HG02884 (cell line): ENCODE measurements around the gene LRRC74A.

Experiments
- ATAC-seq: cut with Tn5 transposase; IDR thresholded peaks from one replicate; pipeline ENCODE4 v1.9.1; 2021; ENCODE audit warnings: mild to moderate bottlenecking, moderate library complexity; ENCODE audit not compliant: unreplicated experiment

Gene LRRC74A

GRCh38 chr14:76808990-76809389 lies 17.2 kb upstream of the LRRC74A start:
- ATAC-seq: no peak

DNA sequence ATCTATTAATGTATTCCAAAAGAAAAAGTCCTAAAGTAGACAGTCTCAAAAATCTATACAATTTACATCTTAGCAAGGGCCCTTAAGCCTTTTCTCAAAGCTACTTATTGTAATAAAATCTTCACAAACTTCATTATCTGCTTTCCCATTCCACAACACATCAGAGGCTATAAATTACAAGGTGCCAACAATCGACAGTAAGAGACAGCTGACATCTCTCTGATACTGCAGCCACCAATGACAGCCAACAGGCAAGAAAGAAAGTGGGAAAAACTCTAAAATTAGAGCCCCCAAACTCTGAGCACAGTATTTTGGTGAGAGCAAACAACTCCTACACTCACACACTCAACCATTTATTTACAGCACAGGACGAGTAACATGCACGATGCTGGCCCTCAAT lies 15.7 kb upstream of the LRRC74A start:
- no peak for ATAC-seq

- no peak for ATAC-seq
Measured at GRCh38 chr14:76810953-76811400, 15.2 kb upstream of the LRRC74A start.

GRCh38 chr14:76811561-76811960 lies 14.6 kb upstream of the LRRC74A start:
- no peak for ATAC-seq

DNA sequence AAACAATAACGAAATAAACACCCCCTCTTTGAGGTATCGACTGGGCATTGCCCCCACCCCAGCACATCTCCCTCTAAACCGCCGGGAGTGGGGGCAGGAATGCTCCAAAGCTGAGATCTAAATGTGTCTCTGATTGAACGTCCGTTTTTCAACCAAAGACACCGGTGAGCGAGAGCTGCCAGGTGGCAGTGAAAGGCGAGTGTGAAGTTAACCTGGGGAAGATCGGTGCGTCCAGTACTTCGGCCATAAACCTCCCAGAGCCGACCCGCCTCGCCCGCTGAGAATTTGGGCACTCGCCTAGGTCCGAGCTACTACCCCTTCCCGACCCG lies 14.2 kb upstream of the LRRC74A start:
- ATAC-seq: peak; percentile 3

DNA sequence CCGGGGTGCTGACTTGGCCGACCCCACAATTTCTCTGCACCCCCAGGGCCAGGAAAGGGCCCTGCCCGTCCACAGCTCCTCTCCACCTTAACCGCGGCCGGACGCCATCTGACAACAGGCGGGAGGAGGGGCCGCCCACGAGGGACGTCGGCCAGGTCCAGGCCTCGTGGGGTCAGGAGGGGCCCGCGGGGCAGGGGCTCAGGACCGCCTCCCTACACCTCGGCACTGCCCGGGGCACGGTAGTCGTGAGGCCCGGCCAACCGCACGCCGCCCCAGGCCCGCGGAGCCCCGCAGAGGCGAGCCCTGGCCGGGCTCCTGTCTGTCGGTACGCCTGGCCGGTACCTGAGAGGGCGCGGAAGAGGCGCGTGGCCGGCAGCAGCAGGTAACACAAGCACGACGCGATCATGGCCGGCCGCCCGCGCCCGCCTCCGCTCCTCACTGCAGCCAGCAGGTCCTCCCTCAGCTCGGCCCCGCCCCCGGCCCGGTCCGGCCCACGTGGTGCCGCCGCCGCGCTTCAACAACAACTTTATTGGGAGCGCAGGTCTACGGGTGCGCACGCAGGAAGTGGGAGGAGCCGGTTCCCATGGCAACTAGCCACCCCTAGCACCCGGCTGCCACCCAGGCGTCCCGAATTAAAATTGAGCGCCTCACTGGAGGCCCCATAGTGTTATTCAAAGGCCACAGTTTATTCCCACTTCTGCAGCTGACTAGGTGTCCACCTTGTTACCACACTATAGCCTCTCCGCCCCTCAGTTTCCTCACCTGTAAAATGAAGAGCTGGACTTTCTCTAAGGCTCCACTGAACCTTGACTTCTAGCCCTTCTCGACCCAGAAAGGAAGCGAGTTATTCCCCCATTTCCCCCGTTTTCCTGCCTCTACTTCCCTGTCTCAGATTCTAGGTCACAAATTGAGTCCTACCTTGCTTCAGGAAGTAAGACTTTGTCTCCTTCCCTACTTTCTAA lies 13.5 kb upstream of the LRRC74A start, which contains the start of gene ANGEL1:
Gene ANGEL1 (minus strand): TSS at position 461 of the 962 bp plus-strand sequence. CDS start 55 bp downstream, at position 406.
- peak; percentile 78 for ATAC-seq

- no peak for ATAC-seq
Measured at GRCh38 chr14:76814726-76815645, 11.2 kb upstream of the LRRC74A start.

DNA sequence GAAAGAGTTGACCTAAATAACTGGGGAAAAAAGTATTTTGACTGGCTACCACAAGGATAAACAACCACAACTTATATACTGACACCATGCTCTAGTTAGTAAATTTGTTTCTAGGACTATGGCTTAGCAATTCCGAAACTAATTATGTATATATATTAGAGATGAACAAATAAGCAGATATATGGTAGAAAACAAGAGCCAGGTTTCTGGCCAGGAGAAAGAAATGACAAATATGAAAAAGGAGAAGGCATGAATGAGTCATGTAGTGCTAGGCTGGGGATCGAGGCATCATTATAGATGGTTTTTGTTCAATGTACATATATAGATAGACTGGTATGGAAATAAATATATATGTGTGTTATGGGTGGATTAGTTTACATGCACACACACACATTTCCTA lies 5.5 kb upstream of the LRRC74A start:
- no peak for ATAC-seq

DNA sequence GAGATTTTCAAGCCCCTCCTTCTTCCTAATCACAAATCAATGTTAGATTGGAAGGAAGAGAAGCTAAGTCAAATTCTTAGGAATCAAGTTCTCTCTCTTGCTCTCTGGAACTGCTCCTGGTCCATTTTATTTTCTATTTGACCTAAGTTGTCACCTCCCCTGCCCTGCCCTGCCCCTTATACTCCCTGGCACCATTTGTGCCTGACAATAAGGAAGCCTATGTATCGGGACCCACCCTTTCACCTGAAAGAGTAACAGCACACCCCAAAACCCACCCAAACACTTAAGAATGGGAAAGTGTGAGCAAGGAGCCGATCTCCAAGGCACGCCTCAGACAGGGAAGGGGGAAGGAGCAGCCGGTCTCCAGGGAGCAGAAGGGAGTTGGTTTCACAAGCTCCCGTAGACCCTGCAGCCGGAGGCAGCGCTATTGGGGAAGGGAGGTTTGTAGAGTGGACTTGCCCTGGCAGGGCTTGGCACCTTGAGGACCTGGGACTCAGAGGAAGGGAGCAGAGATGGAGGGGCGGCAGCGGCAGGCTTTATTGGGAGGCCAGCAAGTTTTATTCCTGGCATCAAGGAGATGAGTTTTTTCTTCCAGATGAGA lies 1.6 kb downstream of the LRRC74A start:
- no peak for ATAC-seq

DNA sequence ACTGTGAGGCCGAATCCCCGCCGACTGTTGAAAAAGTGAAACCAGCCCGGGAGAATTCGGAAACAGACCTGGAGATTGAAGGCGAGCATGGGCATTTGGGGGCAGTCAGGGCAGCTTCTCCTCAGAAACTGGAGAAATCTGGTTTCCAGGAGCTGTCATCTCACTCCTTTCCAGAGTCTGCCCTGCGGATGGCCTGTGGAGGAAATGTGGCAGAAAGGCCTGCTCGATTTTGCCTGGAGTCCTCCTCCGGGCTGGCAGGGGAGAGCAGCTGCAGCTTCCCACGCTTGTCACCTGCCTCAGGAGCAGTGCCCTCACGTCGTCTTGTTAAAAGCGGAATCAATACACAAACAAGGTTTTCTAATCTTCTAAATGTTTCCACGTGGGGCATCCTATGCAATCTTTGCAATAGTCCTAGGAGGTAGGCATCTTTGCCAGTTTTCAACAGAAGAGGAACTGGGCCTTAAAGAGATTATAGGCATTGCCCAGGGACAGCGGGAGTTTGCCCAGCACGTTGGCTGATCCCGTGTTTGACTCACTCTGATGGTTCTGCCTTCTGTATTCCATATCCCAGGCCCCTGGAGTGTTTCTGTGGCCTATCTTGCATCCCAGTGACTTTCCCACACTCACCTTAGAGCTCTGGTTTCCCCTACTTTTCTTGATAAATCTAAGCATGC lies 2.3 kb downstream of the LRRC74A start:
- ATAC-seq: no peak

DNA sequence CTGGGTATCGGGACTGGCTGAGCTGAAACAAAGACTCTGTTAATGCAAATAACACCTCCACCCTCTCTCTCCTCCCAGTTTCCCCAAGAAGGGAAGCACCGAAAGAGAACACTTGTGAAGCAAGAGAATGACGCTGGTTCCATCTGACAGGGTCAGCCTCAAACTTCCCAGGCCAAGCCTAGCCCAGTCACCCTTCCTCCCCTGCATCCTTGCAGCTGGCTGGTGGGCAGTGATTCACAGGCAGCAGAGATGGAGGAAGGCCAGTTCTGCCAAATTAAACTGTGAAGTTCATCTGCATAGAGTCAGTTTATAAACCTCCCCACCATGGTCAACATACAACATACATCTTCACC lies 2.8 kb downstream of the LRRC74A start:
- ATAC-seq: no peak

DNA sequence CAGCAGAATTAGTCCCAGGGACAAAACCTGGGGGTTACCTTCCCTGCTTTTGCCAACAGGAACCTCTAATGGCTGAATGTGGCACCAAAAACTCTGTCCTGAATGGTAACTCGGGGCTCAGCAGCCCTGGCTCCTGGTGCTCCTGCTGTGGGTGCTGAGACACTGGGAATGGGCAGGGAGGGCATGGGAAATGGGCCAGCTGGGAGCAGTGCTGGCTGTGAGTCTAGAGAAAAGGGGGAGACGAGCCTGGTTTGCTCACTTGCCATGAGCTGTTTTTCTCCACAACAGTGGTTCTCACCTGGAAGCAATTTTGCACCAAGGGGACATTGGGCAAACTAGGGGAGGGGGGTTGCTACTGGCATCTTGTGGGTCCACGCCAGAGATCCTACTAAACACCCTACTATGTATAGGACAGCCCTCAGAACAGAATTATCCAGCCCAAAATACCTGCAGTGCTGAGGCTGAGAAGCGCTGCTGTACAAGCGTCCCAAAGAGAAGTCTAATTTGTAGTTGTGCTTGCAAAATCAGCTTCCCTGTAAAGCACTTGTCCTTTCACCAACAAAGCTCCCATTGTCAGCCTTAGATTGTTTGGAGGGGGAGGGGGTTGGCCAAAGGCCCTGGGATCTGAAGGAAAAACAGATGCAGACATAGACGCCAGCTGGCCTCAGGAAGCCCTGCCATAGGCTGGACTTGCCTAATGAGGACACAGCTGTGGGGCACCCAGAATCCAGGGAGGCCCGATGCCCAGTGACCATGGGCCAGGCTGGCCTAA lies 3.6 kb downstream of the LRRC74A start:
- no peak for ATAC-seq

GRCh38 chr14:76830556-76830955 lies 4.3 kb downstream of the LRRC74A start:
- ATAC-seq: no peak

DNA sequence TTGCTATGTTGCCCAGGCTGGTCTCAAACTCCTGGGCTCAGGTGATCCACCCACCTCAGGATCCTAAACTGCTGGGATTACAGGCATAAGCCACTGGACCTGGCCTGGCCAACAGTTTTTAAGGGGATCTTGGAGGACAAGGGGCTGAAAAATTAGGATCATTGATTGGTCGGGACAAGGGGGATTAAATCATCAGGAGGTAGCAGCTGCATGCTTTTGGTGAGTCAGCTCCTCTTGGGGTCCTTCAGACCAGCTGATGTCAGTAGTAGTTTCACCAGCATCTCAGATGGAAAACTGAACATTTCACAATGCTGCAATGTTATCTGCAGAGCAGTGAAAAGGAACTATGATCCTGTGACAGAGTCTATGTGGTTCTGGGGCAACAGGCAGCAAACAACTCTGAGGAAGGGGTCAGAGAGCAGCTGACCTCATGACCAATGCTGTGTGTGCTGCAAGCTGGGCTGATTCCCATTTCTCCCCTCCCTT lies 6.3 kb downstream of the LRRC74A start:
- no peak for ATAC-seq

DNA sequence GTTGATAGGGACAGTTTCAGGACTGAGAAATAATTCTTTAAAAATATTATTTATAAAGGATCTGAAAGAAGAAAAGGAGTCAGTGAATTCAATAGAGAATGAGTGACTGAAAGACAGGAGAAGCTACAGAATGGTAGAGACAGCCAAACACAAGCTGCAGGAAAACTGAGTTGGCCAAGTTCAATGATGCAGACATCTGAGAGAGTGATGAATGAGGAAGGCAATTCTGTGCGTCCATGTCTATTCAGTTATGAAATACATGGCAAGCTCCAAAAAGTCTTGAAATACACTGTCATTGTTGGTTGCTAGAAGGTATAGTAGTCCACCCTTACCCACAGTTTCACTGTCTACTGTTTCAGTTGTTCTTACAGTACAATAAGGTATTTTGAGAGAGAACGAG lies 6.8 kb downstream of the LRRC74A start:
- no peak for ATAC-seq

GRCh38 chr14:76834241-76834661 lies 8.0 kb downstream of the LRRC74A start:
- ATAC-seq: no peak

DNA sequence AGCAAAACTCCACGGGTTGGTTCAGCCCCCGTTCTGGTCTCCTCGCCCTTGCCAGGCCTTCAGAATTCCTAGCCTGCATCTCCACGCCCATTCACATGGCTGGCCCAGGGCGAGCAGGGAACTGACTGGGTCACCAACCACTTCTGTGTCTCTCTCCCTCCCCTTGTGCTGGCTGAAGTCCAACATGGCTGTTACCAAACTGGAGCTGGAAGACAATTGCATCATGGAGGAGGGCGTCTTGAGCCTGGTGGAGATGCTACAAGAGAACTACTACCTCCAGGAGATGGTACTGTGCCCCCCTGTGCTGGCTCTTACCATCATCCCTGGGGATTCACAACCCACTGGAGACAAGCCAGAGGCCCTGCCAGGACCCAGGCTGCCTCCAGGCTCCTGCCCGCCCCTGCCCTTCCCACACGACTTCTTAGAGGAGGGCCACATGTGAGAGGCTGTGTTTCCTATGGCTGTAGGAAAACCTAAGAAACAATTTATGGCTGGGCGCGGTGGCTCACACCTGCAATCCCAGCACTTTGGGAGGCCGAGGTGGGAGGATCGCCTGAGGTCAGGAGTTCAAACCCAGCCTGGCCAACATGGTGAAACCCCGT lies 9.9 kb downstream of the LRRC74A start:
- no peak for ATAC-seq

GRCh38 chr14:76837524-76837923 lies 11.3 kb downstream of the LRRC74A start:
- no peak for ATAC-seq

DNA sequence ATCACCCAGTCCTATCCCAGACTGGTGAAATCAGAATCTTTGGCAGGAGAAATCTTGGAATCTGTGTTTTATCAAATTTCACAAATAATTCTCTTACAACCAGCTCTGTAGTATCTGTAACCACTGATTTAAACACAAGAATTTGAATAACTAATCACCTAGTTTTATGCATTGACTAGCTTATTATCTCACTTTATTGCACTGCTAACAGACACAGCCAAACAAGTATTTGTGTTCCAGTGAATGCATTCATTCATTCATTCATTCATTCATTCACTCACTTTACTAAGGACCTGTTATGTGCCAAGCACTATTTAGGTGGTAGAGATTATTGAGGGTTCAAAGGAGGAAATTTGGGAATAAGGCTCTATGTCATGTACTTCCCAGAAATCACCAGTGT lies 16.2 kb downstream of the LRRC74A start:
- ATAC-seq: no peak
